ENCODE data around the gene MAP2K1.

Gene MAP2K1

DNA sequence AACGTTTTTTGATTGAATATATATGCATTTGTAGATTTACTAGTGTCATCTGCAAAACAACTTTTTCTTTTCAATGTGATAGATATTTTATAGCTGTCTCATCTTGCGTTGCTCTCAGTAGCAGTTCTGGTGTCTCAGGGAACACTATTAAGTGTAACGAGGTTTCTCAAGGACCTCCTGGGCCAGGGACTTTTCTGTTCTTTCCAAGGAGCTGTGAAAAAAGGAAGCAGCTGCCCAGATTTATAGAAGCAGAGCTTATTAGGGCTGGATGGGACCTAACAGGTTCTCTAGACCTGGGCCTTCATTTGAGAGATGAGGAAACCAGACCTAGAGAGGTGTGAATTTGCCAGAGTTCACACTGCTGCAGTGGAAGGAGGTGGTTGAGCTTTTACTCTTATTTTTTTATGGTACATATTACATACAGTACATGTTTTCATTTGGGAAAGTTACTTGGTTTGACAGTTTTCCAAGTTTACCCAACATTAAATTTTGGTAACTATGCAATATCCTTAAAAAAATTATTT lies 16.1 kb downstream of the MAP2K1 start:
- CTCF ChIA-PET = interaction anchor here (0.6 to 2.6 kb wide), 6 partner anchors 9 to 96 kb away, joined by 3 to 13 read pairs (median 3); no protein-coding TSS in a partner anchor
- POLR2A ChIA-PET = interaction anchor here (0.6 kb wide), 1 partner anchor 300 kb away, joined by 3 read pairs; no protein-coding TSS in a partner anchor
- H3K27ac ChIP-seq (ENCODE audit: extremely low read depth, low read depth, low read length) = no peak overlapping the region
- TF ChIP-seq, protein P1, sequence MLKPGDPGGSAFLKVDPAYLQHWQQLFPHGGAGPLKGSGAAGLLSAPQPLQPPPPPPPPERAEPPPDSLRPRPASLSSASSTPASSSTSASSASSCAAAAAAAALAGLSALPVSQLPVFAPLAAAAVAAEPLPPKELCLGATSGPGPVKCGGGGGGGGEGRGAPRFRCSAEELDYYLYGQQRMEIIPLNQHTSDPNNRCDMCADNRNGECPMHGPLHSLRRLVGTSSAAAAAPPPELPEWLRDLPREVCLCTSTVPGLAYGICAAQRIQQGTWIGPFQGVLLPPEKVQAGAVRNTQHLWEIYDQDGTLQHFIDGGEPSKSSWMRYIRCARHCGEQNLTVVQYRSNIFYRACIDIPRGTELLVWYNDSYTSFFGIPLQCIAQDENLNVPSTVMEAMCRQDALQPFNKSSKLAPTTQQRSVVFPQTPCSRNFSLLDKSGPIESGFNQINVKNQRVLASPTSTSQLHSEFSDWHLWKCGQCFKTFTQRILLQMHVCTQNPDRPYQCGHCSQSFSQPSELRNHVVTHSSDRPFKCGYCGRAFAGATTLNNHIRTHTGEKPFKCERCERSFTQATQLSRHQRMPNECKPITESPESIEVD (tag by site-specific recombination; IDR thresholded peaks at IDR 0.05) = peak; percentile 23; the same call in 1 of the 2 replicates
- TF ChIP-seq, protein P2, sequence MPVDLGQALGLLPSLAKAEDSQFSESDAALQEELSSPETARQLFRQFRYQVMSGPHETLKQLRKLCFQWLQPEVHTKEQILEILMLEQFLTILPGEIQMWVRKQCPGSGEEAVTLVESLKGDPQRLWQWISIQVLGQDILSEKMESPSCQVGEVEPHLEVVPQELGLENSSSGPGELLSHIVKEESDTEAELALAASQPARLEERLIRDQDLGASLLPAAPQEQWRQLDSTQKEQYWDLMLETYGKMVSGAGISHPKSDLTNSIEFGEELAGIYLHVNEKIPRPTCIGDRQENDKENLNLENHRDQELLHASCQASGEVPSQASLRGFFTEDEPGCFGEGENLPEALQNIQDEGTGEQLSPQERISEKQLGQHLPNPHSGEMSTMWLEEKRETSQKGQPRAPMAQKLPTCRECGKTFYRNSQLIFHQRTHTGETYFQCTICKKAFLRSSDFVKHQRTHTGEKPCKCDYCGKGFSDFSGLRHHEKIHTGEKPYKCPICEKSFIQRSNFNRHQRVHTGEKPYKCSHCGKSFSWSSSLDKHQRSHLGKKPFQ (tag by site-specific recombination; IDR thresholded peaks at IDR 0.05) = peak; percentile 98
- no peak for TF ChIP-seq ZNF266 (tag by site-specific recombination; IDR thresholded peaks at IDR 0.05; ENCODE audit: low read depth)
- H3K36me3 ChIP-seq (ENCODE audit: control insufficient read depth in 2 of 2, insufficient read depth in 1 of 2, low read length in 2 of 2) = no peaks in the 10 kb centered on the region; a peak in 1 of 3 replicates
- no peaks in the 10 kb centered on the region for H3K9me3 ChIP-seq (ENCODE audit: control insufficient read depth, insufficient read depth, low read depth, low read length)
- no peak overlapping the region for H3K4me3 ChIP-seq (ENCODE audit: low read depth, low read length)
- H3K4me1 ChIP-seq (ENCODE audit: control insufficient read depth, insufficient read depth, low read length) = peaks cover 15% of the 10 kb centered on the region

DNA sequence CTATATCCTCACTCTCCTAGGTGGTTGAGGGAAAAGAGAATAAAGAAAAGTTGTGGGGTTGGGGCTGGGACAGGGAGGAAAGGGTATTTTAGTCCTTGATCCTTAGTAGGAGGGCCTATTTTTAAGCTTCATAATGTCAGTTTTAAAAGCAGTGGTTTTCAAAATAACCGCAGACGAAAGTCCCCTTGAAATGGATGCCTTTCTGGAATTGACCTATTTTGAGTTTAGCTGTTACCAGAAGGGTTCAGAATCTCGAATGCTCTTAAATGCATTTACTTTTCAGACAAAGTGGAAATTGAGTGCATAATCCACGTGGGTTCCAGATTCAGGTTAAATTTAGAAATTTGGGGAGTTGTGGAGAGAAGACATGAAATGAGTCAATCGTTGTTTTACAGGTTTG lies 16.6 kb downstream of the MAP2K1 start:
- TF ChIP-seq ZIC2 (tag by site-specific recombination; IDR thresholded peaks at IDR 0.05) (no peak), GFI1B (tag by site-specific recombination; IDR thresholded peaks at IDR 0.05) (no peak), BCL11A (tag by site-specific recombination; IDR thresholded peaks at IDR 0.05; ENCODE audit: low read depth) (no peak), ZNF677 (tag by site-specific recombination; IDR thresholded peaks at IDR 0.05) (no peak), ZNF354C (tag by site-specific recombination; IDR thresholded peaks at IDR 0.05; ENCODE audit: borderline replicate concordance, low read depth) (no peak), ZNF596 (tag by site-specific recombination; IDR thresholded peaks at IDR 0.05) (no peak), ZNF548 (tag by site-specific recombination; IDR thresholded peaks at IDR 0.05) (no peak), ZFP69B (tag by site-specific recombination; IDR thresholded peaks at IDR 0.05) (no peak), SCRT1 (tag by site-specific recombination; IDR thresholded peaks at IDR 0.05; ENCODE audit: borderline replicate concordance) (no peak), ZNF777 (tag by site-specific recombination; IDR thresholded peaks at IDR 0.05; ENCODE audit: borderline replicate concordance) (no peak)
- TF ChIP-seq, protein P3, sequence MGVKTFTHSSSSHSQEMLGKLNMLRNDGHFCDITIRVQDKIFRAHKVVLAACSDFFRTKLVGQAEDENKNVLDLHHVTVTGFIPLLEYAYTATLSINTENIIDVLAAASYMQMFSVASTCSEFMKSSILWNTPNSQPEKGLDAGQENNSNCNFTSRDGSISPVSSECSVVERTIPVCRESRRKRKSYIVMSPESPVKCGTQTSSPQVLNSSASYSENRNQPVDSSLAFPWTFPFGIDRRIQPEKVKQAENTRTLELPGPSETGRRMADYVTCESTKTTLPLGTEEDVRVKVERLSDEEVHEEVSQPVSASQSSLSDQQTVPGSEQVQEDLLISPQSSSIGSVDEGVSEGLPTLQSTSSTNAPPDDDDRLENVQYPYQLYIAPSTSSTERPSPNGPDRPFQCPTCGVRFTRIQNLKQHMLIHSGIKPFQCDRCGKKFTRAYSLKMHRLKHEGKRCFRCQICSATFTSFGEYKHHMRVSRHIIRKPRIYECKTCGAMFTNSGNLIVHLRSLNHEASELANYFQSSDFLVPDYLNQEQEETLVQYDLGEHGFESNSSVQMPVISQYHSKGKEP (tag by site-specific recombination; IDR thresholded peaks at IDR 0.05) = no peak
- Histone ChIP-seq H3K4me3 (ENCODE audit: low read depth, low read length) (no peak overlapping the region), H3K9me3 (ENCODE audit: control insufficient read depth, insufficient read depth, low read depth, low read length) (no peaks in the 10 kb centered on the region), H3K4me1 (ENCODE audit: control insufficient read depth, insufficient read depth, low read length) (peaks cover 15% of the 10 kb centered on the region), H3K27ac (ENCODE audit: extremely low read depth, low read depth, low read length) (no peak overlapping the region), H3K36me3 (ENCODE audit: control insufficient read depth in 2 of 2, insufficient read depth in 1 of 2, low read length in 2 of 2) (no peaks in the 10 kb centered on the region; a peak in 1 of 3 replicates)
- POLR2A ChIA-PET = interaction anchor here (0.6 kb wide), 1 partner anchor 301 kb away, joined by 3 read pairs; no protein-coding TSS in a partner anchor
- CTCF ChIA-PET = interaction anchor here (0.6 to 2.6 kb wide), 6 partner anchors 7 to 53 kb away, joined by 3 to 13 read pairs (median 3); no protein-coding TSS in a partner anchor

DNA sequence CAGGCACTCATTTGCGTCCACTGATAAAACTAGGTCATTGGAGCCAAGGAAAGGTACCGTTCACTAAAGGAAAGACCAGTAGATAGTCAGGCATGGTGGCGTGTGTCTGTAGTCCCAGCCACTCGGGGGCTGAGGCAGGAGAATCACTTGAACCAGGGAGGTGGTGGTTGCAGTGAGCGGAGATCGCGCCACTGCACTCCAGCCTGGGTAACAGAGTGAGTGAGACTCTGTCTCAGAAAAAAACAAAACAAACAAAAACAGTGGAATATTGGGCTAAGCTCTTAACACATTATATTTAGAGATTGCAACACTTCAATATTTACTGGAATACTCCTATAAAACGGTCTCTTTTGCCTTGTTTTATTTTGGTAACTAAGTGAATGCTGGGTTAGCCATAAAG lies 17.4 kb downstream of the MAP2K1 start:
- ChIA-PET POLR2A (interaction anchor here (1.7 kb wide), 1 partner anchor 17 kb away, joined by 7 read pairs; the partner anchor contains the start of gene MAP2K1), CTCF (interaction anchor here (0.6 to 2.6 kb wide), 6 partner anchors 8 to 95 kb away, joined by 3 to 13 read pairs (median 4); no protein-coding TSS in a partner anchor)
- Histone ChIP-seq H3K27ac (ENCODE audit: extremely low read depth, low read depth, low read length) (no peak overlapping the region), H3K4me3 (ENCODE audit: low read depth, low read length) (no peak overlapping the region), H3K9me3 (ENCODE audit: control insufficient read depth, insufficient read depth, low read depth, low read length) (no peaks in the 10 kb centered on the region), H3K36me3 (ENCODE audit: control insufficient read depth in 2 of 2, insufficient read depth in 1 of 2, low read length in 2 of 2) (no peaks in the 10 kb centered on the region; a peak in 1 of 3 replicates), H3K4me1 (ENCODE audit: control insufficient read depth, insufficient read depth, low read length) (peaks cover 16% of the 10 kb centered on the region)
- peak; percentile 36; the same call in 1 of the 2 replicates for TF ChIP-seq ZBTB17 (tag by site-specific recombination; IDR thresholded peaks at IDR 0.05)
- TF ChIP-seq, protein P4, sequence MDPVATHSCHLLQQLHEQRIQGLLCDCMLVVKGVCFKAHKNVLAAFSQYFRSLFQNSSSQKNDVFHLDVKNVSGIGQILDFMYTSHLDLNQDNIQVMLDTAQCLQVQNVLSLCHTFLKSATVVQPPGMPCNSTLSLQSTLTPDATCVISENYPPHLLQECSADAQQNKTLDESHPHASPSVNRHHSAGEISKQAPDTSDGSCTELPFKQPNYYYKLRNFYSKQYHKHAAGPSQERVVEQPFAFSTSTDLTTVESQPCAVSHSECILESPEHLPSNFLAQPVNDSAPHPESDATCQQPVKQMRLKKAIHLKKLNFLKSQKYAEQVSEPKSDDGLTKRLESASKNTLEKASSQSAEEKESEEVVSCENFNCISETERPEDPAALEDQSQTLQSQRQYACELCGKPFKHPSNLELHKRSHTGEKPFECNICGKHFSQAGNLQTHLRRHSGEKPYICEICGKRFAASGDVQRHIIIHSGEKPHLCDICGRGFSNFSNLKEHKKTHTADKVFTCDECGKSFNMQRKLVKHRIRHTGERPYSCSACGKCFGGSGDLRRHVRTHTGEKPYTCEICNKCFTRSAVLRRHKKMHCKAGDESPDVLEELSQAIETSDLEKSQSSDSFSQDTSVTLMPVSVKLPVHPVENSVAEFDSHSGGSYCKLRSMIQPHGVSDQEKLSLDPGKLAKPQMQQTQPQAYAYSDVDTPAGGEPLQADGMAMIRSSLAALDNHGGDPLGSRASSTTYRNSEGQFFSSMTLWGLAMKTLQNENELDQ (tag by site-specific recombination; IDR thresholded peaks at IDR 0.05; ENCODE audit: low read depth) = no peak
- TF ChIP-seq, protein P5, sequence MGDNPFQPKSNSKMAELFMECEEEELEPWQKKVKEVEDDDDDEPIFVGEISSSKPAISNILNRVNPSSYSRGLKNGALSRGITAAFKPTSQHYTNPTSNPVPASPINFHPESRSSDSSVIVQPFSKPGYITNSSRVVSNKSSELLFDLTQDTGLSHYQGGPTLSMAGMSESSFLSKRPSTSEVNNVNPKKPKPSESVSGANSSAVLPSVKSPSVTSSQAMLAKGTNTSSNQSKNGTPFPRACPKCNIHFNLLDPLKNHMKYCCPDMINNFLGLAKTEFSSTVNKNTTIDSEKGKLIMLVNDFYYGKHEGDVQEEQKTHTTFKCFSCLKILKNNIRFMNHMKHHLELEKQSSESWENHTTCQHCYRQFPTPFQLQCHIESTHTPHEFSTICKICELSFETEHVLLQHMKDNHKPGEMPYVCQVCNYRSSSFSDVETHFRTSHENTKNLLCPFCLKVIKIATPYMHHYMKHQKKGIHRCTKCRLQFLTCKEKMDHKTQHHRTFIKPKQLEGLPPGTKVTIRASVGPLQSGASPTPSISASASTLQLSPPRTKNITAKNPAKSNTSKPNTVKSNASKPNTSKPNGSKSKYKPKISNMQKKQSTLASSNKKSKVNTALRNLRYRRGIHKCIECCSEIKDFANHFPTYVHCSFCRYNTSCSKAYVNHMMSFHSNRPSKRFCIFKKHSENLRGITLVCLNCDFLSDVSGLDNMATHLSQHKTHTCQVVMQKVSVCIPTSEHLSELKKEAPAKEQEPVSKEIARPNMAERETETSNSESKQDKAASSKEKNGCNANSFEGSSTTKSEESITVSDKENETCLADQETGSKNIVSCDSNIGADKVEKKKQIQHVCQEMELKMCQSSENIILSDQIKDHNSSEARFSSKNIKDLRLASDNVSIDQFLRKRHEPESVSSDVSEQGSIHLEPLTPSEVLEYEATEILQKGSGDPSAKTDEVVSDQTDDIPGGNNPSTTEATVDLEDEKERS (tag by site-specific recombination; IDR thresholded peaks at IDR 0.05) = no peak
